ENCODE data around the gene C3orf85. TPM values are rescaled to one million over a fixed set of nuclear protein-coding genes. Genes with fewer than 3 reads are reported as not detected.

Gene C3orf85
- polyA plus RNA-seq, 1 donor (not counting 4 experiments of a cell fraction or from before 2014, with no cell fraction given) = not detected

DNA sequence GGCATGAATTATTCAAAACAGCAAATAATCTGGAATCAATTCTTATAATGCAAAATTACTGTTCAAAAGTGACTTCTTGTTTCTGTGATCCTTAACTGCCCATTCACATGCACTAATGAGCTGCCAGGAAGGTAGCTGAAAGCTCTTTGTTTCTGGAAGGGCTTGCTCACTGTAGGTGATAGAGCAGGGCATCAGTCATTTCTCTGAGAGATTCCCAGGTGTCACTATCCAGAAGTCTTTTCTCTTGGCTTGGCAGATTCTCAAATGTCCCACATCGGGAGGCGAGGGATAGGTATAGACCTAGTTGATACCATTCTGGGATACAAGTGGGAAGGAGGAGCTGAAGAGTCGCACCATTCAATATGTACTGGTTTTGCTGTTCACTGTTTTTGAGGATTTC is 35.0 kb downstream of the C3orf85 start:
- Histone ChIP-seq H3K36me3 (ENCODE audit: control insufficient read depth in 2 of 2, extremely low read depth in 1 of 2, insufficient read depth in 2 of 2, low read length in 2 of 2) (no peaks in the 10 kb centered on the region), H3K79me2 (ENCODE audit: control insufficient read depth, insufficient read depth, low read length) (no peaks in the 10 kb centered on the region), H4K20me1 (ENCODE audit: control insufficient read depth, extremely low read depth, insufficient read depth, low read length) (no peaks in the 10 kb centered on the region), H3K4me1 (ENCODE audit: control insufficient read depth, extremely low read depth, insufficient read depth, low read length) (no peaks in the 10 kb centered on the region), H3K9me1 (ENCODE audit: control insufficient read depth, extremely low read depth, insufficient read depth, low read length) (no peaks in the 10 kb centered on the region), H3K27me3 (ENCODE audit: control insufficient read depth, extremely low read depth, insufficient read depth, low read length) (no peaks in the 10 kb centered on the region), H3K4me3 (ENCODE audit: control insufficient read depth in 2 of 3, extremely low read depth in 1 of 3, insufficient read depth in 2 of 3, low read depth in 1 of 3, low read length in 3 of 3) (no peak overlapping the region), H3K4me2 (ENCODE audit: control insufficient read depth, extremely low read depth, insufficient read depth, low read depth, low read length) (no peak overlapping the region), H3K9ac (ENCODE audit: control insufficient read depth, extremely low read depth, insufficient read depth, low read length) (no peak overlapping the region), H3K27ac (ENCODE audit: control insufficient read depth, insufficient read depth, low read length) (no peak overlapping the region), H2AFZ (ENCODE audit: control insufficient read depth, low read length) (no peak overlapping the region), H3K9me3 (ENCODE audit: control insufficient read depth, low read depth, low read length) (no peaks in the 10 kb centered on the region)
- dilution Hi-C loops (cut with MboI; ENCODE audit: extremely low pct_ligation_motif_present, low sequenced_read_pairs) = no loop called here
- no peak for TF ChIP-seq CTCF (optimal IDR thresholded peaks at IDR 0.05 in 1 of 3, IDR thresholded peaks at IDR 0.05 in 1 of 3, conservative IDR thresholded peaks at IDR 0.05 in 1 of 3; ENCODE audit: extremely low read depth in 1 of 3, insufficient read depth in 2 of 3, low read length in 3 of 3)
- TF ChIP-seq EZH2 (IDR thresholded peaks at IDR 0.05; ENCODE audit: low read length) = no peak
- DNase-seq (ENCODE audit: low read depth, low spot score) (no peak), FAIRE-seq (no peak)

GRCh38 chr3:109175411-109175810 is 38.9 kb downstream of the C3orf85 start:
- Histone ChIP-seq H2AFZ (ENCODE audit: control insufficient read depth, low read length) (no peak overlapping the region), H3K4me2 (ENCODE audit: control insufficient read depth, extremely low read depth, insufficient read depth, low read depth, low read length) (no peak overlapping the region), H3K9me3 (ENCODE audit: control insufficient read depth, low read depth, low read length) (no peaks in the 10 kb centered on the region), H3K79me2 (ENCODE audit: control insufficient read depth, insufficient read depth, low read length) (no peaks in the 10 kb centered on the region), H3K9ac (ENCODE audit: control insufficient read depth, extremely low read depth, insufficient read depth, low read length) (no peak overlapping the region), H4K20me1 (ENCODE audit: control insufficient read depth, extremely low read depth, insufficient read depth, low read length) (no peaks in the 10 kb centered on the region), H3K36me3 (ENCODE audit: control insufficient read depth in 2 of 2, extremely low read depth in 1 of 2, insufficient read depth in 2 of 2, low read length in 2 of 2) (no peaks in the 10 kb centered on the region), H3K4me1 (ENCODE audit: control insufficient read depth, extremely low read depth, insufficient read depth, low read length) (no peaks in the 10 kb centered on the region), H3K4me3 (ENCODE audit: control insufficient read depth in 2 of 3, extremely low read depth in 1 of 3, insufficient read depth in 2 of 3, low read depth in 1 of 3, low read length in 3 of 3) (no peak overlapping the region), H3K27me3 (ENCODE audit: control insufficient read depth, extremely low read depth, insufficient read depth, low read length) (no peaks in the 10 kb centered on the region), H3K9me1 (ENCODE audit: control insufficient read depth, extremely low read depth, insufficient read depth, low read length) (no peaks in the 10 kb centered on the region), H3K27ac (ENCODE audit: control insufficient read depth, insufficient read depth, low read length) (no peak overlapping the region)
- FAIRE-seq (no peak), DNase-seq (ENCODE audit: low read depth, low spot score) (no peak)
- dilution Hi-C loops (cut with MboI; ENCODE audit: extremely low pct_ligation_motif_present, low sequenced_read_pairs) = no loop called here
- TF ChIP-seq EZH2 (IDR thresholded peaks at IDR 0.05; ENCODE audit: low read length) (no peak), CTCF (optimal IDR thresholded peaks at IDR 0.05 in 1 of 3, IDR thresholded peaks at IDR 0.05 in 1 of 3, conservative IDR thresholded peaks at IDR 0.05 in 1 of 3; ENCODE audit: extremely low read depth in 1 of 3, insufficient read depth in 2 of 3, low read length in 3 of 3) (no peak)
